Heart left ventricle (tissue), 13 donors: ENCODE measurements around the gene CCDC150.

Experiments
- POLR2A ChIP-seq, 2 donors: fragments of 450-650 bp; IDR thresholded peaks; one replicate each; pipeline ENCODE4 v1.6.1; 2017; ENCODE audit warnings: antibody characterized with exemption in 2 of 2, mild to moderate bottlenecking in 2 of 2, moderate library complexity in 2 of 2
- TF ChIP-seq, protein P1 (sequence below), 12 donors: fragments of 200-600 bp; sonication (generic) in 4 of 12; IDR thresholded peaks; one replicate each; pipeline versions ENCODE4 v1.5.0 to v1.8.0; 2018 to 2022; ENCODE audit warnings: antibody characterized with exemption in 12 of 12, mild to moderate bottlenecking in 5 of 12
- donor health status: ischemic (EF 13 %, LVEDD 7.1; RV severe dilation, severe dysfunction).
- donor health status: DM: no; HTN: yes; CAD: no.
- donor health status: DM: no; HTN: no; CAD: no.
- donor health status: ischemic (EF 25% LVEDD 6.9; RV normal size, moderate dysfunction).
- donor health status: ischemic (EF 25% LVEDD 5.7; RV mildly dilated, moderate dysfunction).
- donor health status: ischemic (EF 35%, LVEDD 5.7; RV mildly dilated, moderate dysfunction).
- donor health status: nonischemic (EF 11% LVEDD 7.7; RV severe dilation, severe dysfunction).
- donor health status: DM: yes; HTN: yes; CAD: no.
- donor health status: PGD.
- donor health status: ischemic (EF 29% LVEDD 5.4; RV normal size, mild dysfunction).
- donor health status: nonischemic (EF 23%, LVEDD 6.1; RV moderate dilation, normal function).

GRCh38 chr2:196652869-196653268 lies 13.4 kb downstream of the CCDC150 start:
- TF ChIP-seq, protein P1, sequence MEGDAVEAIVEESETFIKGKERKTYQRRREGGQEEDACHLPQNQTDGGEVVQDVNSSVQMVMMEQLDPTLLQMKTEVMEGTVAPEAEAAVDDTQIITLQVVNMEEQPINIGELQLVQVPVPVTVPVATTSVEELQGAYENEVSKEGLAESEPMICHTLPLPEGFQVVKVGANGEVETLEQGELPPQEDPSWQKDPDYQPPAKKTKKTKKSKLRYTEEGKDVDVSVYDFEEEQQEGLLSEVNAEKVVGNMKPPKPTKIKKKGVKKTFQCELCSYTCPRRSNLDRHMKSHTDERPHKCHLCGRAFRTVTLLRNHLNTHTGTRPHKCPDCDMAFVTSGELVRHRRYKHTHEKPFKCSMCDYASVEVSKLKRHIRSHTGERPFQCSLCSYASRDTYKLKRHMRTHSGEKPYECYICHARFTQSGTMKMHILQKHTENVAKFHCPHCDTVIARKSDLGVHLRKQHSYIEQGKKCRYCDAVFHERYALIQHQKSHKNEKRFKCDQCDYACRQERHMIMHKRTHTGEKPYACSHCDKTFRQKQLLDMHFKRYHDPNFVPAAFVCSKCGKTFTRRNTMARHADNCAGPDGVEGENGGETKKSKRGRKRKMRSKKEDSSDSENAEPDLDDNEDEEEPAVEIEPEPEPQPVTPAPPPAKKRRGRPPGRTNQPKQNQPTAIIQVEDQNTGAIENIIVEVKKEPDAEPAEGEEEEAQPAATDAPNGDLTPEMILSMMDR (IDR thresholded peaks at IDR 0.05), result no peak
- no peak for TF ChIP-seq POLR2A (IDR thresholded peaks at IDR 0.05)
